Activated naive CD4-positive, alpha-beta T cell treated with anti-CD3 and anti-CD28 coated beads for 36 hours (primary cell): ENCODE results near the gene SH3GLB2. TPM values are rescaled to one million over a fixed set of nuclear protein-coding genes. Genes with fewer than 3 reads are reported as not detected.

ENCODE experiments used
- CTCF ChIA-PET: fragments of 350-600 bp; sonication (Branson Sonifier 250); formaldehyde crosslinking; loops from one replicate; lab custom pipeline; 2021; ENCODE audit warnings: antibody characterized with exemption; lab: Charles Lee
- DNase-seq: peaks from one replicate; pipeline ENCODE4 v3.0.0-alpha.2; 2020
- H3K27ac Mint-ChIP-seq: one replicate; pipeline ENCODE4 v1.8.0; 2021; ENCODE audit warnings: mild to moderate bottlenecking, mixed read lengths
- H3K27me3 Mint-ChIP-seq: one replicate; pipeline ENCODE4 v1.8.0; 2021; ENCODE audit warnings: low read depth, mixed read lengths
- H3K36me3 Mint-ChIP-seq: one replicate; pipeline ENCODE4 v1.8.0; 2021; ENCODE audit warnings: low read depth, mixed read lengths
- H3K4me1 Mint-ChIP-seq: one replicate; pipeline ENCODE4 v1.8.0; 2021; ENCODE audit warnings: low read depth, mixed read lengths
- H3K4me3 Mint-ChIP-seq: one replicate; pipeline ENCODE4 v1.8.0; 2021; ENCODE audit warnings: mild to moderate bottlenecking, moderate library complexity, mixed read lengths
- H3K9me3 Mint-ChIP-seq: one replicate; pipeline ENCODE4 v1.8.0; 2021; ENCODE audit warnings: mixed read lengths
- intact Hi-C: fragments of 100-400 bp; cut with micrococcal nuclease; formaldehyde crosslinking; loops from one replicate; pipeline ENCODE4 v1.15.1; 2023
- total RNA-seq, 2 experiments: library from RNA; stranded (reverse); gene quantifications; one replicate each; pipeline ENCODE4 v1.2.3, GENCODE V29; 2021

The SH3GLB2 gene
- total RNA-seq, 2 experiments from 2014 or later, result 38.0 to 38.2 TPM

DNA sequence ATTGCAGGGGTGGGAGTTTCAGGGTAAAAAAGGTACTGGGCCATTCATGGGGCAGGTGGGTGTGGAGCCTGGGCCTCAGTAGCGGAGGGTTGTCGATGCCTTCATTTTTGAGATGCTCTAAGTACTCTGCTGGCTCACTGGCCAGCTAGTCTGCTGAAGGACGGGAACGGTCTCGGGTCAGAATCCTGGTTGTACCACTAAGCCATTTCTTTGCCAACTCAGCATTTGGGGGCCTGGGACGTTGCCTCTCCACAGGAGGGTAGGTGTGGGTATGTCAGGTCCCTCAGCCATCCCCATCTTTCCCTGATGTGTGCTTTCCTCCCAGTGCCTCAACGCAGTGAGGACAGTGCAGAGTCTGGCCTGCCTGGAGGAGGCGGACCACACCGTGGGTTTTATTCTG lies 25.1 kb downstream of the SH3GLB2 start:
- no peak overlapping the region for H3K27ac Mint-ChIP-seq
- no peaks in the 10 kb centered on the region for H3K9me3 Mint-ChIP-seq
- CTCF ChIA-PET, result no interaction called here
- H3K4me3 Mint-ChIP-seq, result no peak overlapping the region
- intact Hi-C loops, result no loop called here
- H3K36me3 Mint-ChIP-seq, result peaks cover 43% of the 10 kb centered on the region
- no peak for DNase-seq
- peaks cover 8% of the 10 kb centered on the region for H3K4me1 Mint-ChIP-seq
- no peaks in the 10 kb centered on the region for H3K27me3 Mint-ChIP-seq

DNA sequence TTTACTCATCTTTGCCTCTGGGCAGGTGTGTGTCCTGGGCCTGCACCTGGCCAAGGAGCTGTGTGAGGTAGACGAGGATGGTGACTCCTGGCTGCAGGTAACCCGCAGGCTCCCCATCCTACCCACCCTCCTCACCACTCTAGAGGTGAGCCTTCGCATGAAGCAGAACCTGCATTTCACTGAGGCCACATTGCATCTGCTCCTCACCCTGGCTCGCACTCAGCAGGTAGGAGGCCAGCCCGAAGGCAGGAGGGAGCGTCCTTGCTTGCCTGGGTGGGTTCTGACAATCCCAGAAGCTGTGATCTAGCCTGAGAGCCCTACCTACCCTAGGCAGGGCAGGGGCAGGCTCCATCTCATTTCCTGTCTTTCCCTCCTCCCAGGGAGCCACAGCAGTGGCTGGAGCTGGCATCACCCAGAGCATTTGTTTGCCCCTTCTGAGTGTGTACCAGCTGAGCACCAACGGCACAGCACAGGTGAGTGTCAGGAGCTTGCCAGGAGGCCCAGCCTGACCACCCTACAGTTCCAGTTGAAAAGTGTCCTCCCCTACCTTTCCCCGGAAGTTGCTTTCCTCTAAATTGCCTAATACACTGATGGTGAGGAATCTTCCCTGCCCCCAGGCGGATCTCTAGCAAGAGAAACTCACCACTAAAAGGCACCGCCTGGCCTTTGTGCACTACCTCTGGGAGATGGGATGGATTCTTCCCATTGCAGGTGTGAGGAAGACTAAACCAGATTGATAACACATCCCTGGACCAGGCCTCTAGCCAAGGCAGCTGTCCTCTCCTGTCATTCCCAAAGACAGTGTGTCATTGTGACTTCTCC lies 26.4 kb downstream of the SH3GLB2 start:
- no peaks in the 10 kb centered on the region for H3K27me3 Mint-ChIP-seq
- CTCF ChIA-PET, result no interaction called here
- H3K4me1 Mint-ChIP-seq, result peaks cover 8% of the 10 kb centered on the region
- peaks cover 47% of the 10 kb centered on the region for H3K36me3 Mint-ChIP-seq
- H3K27ac Mint-ChIP-seq, result peak overlapping the region; percentile 46
- H3K4me3 Mint-ChIP-seq, result no peak overlapping the region
- H3K9me3 Mint-ChIP-seq, result no peaks in the 10 kb centered on the region
- DNase-seq, result no peak
- intact Hi-C loops, result no loop called here

DNA sequence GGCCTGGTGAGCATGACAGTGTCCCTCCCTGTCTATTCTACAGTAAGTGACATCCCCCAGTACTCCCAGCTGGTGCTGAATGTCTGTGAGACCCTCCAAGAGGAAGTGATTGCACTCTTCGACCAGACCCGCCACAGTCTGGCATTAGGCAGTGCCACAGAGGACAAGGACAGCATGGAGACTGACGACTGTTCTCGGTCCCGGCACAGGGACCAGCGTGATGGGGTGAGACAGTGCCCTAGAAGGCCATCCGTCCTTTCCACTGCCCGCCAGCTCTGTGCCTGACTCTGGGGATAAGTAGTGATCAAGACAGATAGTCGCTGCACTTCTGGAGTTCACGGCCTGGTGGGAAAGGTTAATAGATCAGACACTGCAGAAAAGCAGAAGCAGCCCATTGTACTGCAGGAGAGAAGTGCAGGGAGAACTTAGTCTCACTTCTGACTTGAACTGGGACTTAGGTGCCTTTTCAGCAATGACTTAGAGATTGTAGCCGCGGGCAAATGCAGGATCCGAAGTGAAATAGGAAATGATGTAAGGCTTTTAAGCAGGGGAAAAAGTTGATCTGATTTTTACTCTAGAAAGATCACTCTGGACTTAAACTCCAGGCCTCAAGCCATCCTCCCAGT lies 28.4 kb downstream of the SH3GLB2 start:
- H3K4me1 Mint-ChIP-seq, result peaks cover 15% of the 10 kb centered on the region
- DNase-seq, result peak; percentile 37
- H3K36me3 Mint-ChIP-seq, result peaks cover 44% of the 10 kb centered on the region
- CTCF ChIA-PET, result no interaction called here
- no peaks in the 10 kb centered on the region for H3K9me3 Mint-ChIP-seq
- H3K27me3 Mint-ChIP-seq, result no peaks in the 10 kb centered on the region
- H3K27ac Mint-ChIP-seq, result peak overlapping the region; percentile 78
- no peak overlapping the region for H3K4me3 Mint-ChIP-seq
- intact Hi-C loops, result no loop called here

DNA sequence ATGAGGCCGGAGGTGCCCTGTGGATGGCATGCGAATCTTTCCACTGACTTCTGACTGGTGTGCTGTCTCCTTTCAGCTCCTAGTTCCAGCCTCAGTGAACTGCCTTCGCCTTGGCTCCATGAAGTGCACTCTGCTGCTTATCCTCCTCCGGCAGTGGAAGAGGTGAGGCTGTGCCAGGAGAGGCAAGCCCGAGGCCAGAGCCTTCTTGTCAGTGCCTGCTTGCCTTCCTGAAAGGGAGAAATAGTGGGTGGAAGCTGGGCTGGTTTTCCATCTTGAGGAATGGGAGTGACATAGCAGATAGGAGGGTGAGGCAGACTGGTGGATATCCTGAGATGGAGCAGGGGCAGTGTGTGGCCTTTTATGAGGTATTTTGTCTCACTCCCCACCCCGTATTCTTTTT lies 29.7 kb downstream of the SH3GLB2 start:
- no peak overlapping the region for H3K27ac Mint-ChIP-seq
- H3K4me3 Mint-ChIP-seq, result no peak overlapping the region
- intact Hi-C loops, result no loop called here
- DNase-seq, result no peak
- H3K27me3 Mint-ChIP-seq, result no peaks in the 10 kb centered on the region
- H3K4me1 Mint-ChIP-seq, result peaks cover 20% of the 10 kb centered on the region
- no peaks in the 10 kb centered on the region for H3K9me3 Mint-ChIP-seq
- peaks cover 53% of the 10 kb centered on the region for H3K36me3 Mint-ChIP-seq
- CTCF ChIA-PET, result interaction anchor here (0.5 to 1.4 kb wide), 2 partner anchors 9 to 337 kb away, joined by 3 to 4 read pairs; no protein-coding TSS in a partner anchor

DNA sequence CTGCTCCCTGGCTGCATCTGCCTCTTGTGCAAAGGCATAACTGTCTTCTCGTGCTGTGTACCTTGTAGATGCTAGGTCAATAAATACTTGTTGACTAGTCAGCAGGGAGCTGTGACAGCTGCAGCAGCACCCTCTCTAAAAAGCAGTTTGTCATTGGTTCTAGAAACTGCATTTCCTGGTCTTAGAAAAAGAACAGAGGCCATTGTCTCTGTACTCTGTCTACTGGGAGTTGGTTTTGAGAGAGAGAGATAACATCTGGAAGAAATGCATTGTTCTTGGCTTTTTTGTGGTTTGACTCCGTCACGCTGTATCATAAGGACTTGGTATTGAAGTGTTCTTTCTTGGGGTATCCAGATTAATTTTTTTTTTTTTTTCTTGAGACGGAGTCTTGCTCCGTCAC lies 32.3 kb downstream of the SH3GLB2 start:
- CTCF ChIA-PET, result interaction anchor here (0.6 to 0.7 kb wide), 3 partner anchors 183 to 742 kb away, joined by 3 to 6 read pairs (median 3); no protein-coding TSS in a partner anchor
- Mint-ChIP-seq H3K27me3 (no peaks in the 10 kb centered on the region), H3K4me3 (no peak overlapping the region), H3K9me3 (no peaks in the 10 kb centered on the region), H3K4me1 (peaks cover 20% of the 10 kb centered on the region), H3K27ac (no peak overlapping the region), H3K36me3 (peaks cover 44% of the 10 kb centered on the region)
- intact Hi-C loops, result no loop called here
- no peak for DNase-seq

DNA sequence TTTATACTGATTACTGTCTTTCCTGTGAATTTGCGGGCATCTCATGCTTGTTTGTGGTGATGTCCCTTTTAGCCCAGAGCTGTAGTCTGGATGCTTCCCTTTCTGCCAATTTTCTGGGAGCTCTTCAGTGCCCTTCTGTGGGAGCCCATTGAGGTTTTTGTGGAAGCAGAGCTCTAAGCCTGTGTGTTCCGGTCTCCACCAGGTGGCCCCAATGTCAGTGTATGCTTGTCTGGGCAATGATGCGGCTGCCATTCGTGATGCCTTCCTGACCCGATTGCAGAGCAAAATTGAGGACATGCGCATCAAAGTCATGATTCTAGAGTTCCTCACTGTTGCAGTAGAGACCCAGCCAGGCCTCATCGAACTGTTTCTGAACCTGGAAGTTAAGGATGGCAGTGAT lies 35.1 kb downstream of the SH3GLB2 start:
- Mint-ChIP-seq H3K27ac (no peak overlapping the region), H3K36me3 (peaks cover 37% of the 10 kb centered on the region), H3K9me3 (no peaks in the 10 kb centered on the region)

DNA sequence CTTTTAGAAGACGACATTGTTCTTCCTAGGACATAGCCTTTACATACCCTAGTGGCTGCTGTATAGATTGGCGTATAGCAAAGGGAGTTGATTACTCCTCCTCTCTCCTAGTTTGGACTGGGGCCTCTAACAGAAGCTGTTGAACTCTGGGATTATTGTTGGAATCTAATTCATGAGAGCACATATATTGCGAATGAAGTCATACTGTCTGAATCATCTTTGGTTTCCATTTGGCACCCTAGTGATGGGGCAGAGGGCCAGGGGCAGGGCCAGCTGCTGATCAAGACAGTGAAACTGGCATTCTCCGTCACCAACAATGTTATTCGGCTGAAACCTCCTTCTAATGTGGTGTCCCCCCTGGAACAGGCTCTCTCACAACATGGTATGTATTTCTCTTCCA lies 40.3 kb downstream of the SH3GLB2 start:
- CTCF ChIA-PET, result no interaction called here
- no peaks in the 10 kb centered on the region for H3K4me1 Mint-ChIP-seq
- no peak overlapping the region for H3K27ac Mint-ChIP-seq
- peaks cover 37% of the 10 kb centered on the region for H3K36me3 Mint-ChIP-seq
- no peaks in the 10 kb centered on the region for H3K27me3 Mint-ChIP-seq
- no peak for DNase-seq
- intact Hi-C loops, result no loop called here
- no peak overlapping the region for H3K4me3 Mint-ChIP-seq
- no peaks in the 10 kb centered on the region for H3K9me3 Mint-ChIP-seq

More for the DNA sequence above, 35.1 kb downstream of the SH3GLB2 start:
- DNase-seq, result no peak
- intact Hi-C loops, result no loop called here
- no peaks in the 10 kb centered on the region for H3K27me3 Mint-ChIP-seq
- CTCF ChIA-PET, result interaction anchor here (0.6 kb wide), 1 partner anchor 525 kb away, joined by 5 read pairs; no protein-coding TSS in a partner anchor
- peaks cover 12% of the 10 kb centered on the region for H3K4me1 Mint-ChIP-seq
- no peak overlapping the region for H3K4me3 Mint-ChIP-seq

DNA sequence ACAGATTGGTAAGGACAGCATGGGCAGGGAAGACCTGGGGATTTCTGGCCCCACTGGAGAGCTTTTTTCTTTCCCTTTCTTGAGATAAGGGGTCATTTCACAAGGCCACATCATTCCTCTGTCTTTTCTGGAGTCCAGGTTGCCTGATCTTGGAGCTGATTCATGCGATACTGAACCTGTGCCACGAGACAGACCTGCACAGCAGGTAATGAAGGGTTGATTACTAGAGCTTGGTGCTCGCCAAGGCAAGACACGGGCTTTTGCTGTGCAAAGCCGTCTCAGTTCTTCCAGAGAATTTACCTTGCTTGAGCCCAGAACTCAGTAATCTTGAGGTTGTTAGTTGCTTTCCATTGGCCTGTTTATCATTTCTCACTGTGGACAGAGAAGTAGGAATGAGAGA lies 41.5 kb downstream of the SH3GLB2 start:
- no peaks in the 10 kb centered on the region for H3K4me1 Mint-ChIP-seq
- no peaks in the 10 kb centered on the region for H3K9me3 Mint-ChIP-seq
- CTCF ChIA-PET, result no interaction called here
- H3K27ac Mint-ChIP-seq, result no peak overlapping the region
- no peaks in the 10 kb centered on the region for H3K27me3 Mint-ChIP-seq
- intact Hi-C loops, result no loop called here
- no peak overlapping the region for H3K4me3 Mint-ChIP-seq
- H3K36me3 Mint-ChIP-seq, result peaks cover 41% of the 10 kb centered on the region
- no peak for DNase-seq

DNA sequence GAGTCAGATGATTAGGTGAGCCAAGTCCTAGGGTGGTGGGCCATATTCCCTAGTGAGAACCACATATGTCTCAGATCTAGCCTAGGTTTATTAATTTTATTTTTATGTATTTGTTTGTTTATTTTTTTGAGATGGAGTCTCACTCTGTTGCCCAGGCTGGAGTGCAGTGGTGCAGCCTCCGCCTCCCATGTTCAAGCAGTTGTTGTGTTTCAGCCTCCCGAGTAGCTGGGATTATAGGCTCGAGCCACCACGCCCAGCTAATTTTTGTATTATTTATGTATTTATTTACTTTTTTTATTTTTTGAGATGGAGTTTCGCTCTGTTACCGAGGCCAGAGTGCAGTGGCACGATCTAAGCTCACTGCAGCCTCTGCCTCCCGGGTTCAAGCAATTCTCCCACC lies 44.6 kb downstream of the SH3GLB2 start:
- no peak overlapping the region for H3K4me3 Mint-ChIP-seq
- CTCF ChIA-PET, result no interaction called here
- H3K36me3 Mint-ChIP-seq, result peaks cover 50% of the 10 kb centered on the region
- no peaks in the 10 kb centered on the region for H3K4me1 Mint-ChIP-seq
- H3K27ac Mint-ChIP-seq, result no peak overlapping the region
- intact Hi-C loops, result no loop called here
- DNase-seq, result no peak
- H3K9me3 Mint-ChIP-seq, result no peaks in the 10 kb centered on the region
- no peaks in the 10 kb centered on the region for H3K27me3 Mint-ChIP-seq

DNA sequence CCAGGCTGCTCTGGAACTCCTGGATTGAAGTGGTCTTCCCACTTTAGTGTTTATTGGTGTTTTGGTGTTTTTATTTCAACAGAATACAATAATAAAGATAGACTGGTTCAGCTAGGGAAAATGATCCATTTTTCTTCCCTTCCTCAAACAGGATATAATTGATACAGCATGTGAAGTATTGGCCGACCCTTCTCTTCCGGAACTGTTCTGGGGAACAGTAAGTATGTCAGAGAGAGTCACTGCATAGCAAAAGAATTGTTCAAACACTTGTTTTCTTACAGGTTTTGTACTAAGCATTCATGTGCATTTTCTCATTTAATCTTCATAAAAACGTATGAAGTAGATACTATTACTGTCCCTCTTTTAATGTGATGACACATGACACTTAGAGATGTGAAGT lies 49.0 kb downstream of the SH3GLB2 start:
- intact Hi-C loops, result no loop called here

DNA sequence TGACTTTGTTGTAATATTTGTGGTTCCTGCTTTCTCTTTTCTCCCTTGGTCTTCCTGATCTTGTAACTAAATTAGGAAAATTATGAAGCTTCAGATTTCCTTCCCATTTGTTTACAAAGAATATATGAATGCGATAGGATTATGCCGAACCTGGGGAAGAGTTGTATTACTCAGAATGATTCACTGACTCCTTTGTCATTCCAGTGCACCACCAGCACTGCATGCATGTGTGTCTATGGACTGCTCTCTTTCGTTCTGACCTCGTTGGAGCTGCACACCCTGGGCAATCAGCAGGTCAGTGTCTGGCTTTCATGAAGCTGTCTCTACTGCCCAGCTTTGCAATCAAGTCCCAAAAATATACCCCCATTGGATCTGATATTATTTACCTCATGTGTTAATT lies 55.2 kb downstream of the SH3GLB2 start:
- Mint-ChIP-seq H3K36me3 (peaks cover 53% of the 10 kb centered on the region), H3K4me1 (no peaks in the 10 kb centered on the region), H3K27ac (no peak overlapping the region), H3K4me3 (no peak overlapping the region), H3K9me3 (no peaks in the 10 kb centered on the region), H3K27me3 (no peaks in the 10 kb centered on the region)
- CTCF ChIA-PET, result interaction anchor here (0.9 kb wide), 1 partner anchor 33 kb away, joined by 5 read pairs; no protein-coding TSS in a partner anchor
- intact Hi-C loops, result no loop called here
- no peak for DNase-seq

More for the DNA sequence above, 49.0 kb downstream of the SH3GLB2 start:
- CTCF ChIA-PET, result no interaction called here
- Mint-ChIP-seq H3K4me1 (no peaks in the 10 kb centered on the region), H3K4me3 (no peak overlapping the region), H3K9me3 (no peaks in the 10 kb centered on the region), H3K27ac (no peak overlapping the region), H3K27me3 (no peaks in the 10 kb centered on the region), H3K36me3 (peaks cover 50% of the 10 kb centered on the region)
- no peak for DNase-seq

DNA sequence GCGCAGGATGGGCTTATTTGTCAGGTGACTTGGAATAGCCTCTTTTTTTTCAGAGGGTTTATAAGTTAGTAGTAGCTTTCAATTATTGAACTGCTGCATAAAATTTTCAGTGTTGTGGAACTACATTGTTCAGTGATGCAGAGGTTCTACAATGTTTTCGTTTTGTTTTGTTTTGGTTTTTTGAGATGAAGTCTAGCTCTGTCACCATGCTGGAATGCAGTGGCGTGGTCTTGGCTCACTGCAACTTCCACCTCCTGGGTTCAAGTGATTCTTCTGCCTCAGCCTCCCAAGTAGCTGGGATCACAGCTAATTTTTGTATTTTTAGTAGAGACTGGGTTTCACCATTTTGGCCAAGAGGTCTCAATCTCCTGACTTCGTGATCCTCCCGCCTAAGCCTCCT lies 58.6 kb downstream of the SH3GLB2 start:
- peaks cover 3% of the 10 kb centered on the region for H3K4me1 Mint-ChIP-seq
- no peak overlapping the region for H3K27ac Mint-ChIP-seq
- intact Hi-C loops, result no loop called here
- no peak overlapping the region for H3K4me3 Mint-ChIP-seq
- H3K36me3 Mint-ChIP-seq, result peaks cover 43% of the 10 kb centered on the region
- H3K9me3 Mint-ChIP-seq, result no peaks in the 10 kb centered on the region
- no peaks in the 10 kb centered on the region for H3K27me3 Mint-ChIP-seq
- no peak for DNase-seq
- CTCF ChIA-PET, result interaction anchor here (1.0 kb wide), 1 partner anchor 13 kb away, joined by 3 read pairs; no protein-coding TSS in a partner anchor
